ENCODE results near the gene RARB. TPM values are rescaled to one million over a fixed set of nuclear protein-coding genes. Genes with fewer than 3 reads are reported as not detected.

Gene RARB
- total RNA-seq, 1 donor from 2014 or later: 1.8 TPM

DNA sequence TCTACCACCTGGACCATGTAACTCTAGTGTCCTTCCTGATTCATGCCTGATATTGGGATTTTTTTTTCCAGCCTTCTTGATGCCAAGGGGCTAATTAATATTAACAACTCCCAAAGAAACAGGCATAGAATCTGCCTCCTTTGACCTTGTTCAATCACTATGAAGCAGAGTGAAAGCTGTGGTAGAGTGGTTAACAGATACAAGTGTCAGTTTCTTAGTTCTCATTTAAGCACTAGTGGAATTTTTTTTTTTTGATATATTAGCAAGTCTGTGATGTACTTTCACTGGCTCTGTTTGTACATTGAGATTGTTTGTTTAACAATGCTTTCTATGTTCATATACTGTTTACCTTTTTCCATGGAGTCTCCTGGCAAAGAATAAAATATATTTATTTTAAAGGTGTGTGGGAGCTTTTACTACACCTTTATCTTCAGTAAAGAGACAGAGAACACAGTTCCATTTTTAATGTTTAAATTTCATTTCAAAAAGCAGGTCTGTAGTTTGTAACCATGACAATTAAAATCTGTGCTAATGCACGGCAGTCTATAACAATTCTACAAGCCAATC, 169.6 kb downstream of the RARB start:
- Mint-ChIP-seq H3K4me3 (no peak overlapping the region), H3K27me3 (ENCODE audit: insufficient read depth, low read depth) (no peaks in the 10 kb centered on the region), H3K9me3 (no peaks in the 10 kb centered on the region), H3K4me1 (peaks cover 12% of the 10 kb centered on the region), H3K27ac (no peak overlapping the region), H3K36me3 (peaks cover 29% of the 10 kb centered on the region)
- H3F3A ChIP-seq (ENCODE audit: low read depth): peaks cover 11% of the 10 kb centered on the region
- DNase-seq (ENCODE audit: low spot score): no peak
- H3K36me3 ChIP-seq: peaks cover 9% of the 10 kb centered on the region
- no peak overlapping the region for H3K27ac ChIP-seq
- H3K27me3 ChIP-seq: no peaks in the 10 kb centered on the region
- H3K79me2 ChIP-seq (ENCODE audit: low read depth): no peaks in the 10 kb centered on the region
- H4K20me1 ChIP-seq (ENCODE audit: low read depth): peaks cover 4% of the 10 kb centered on the region
- TF ChIP-seq EZH2 (IDR thresholded peaks at IDR 0.05): no peak
- TF ChIP-seq, protein P1, sequence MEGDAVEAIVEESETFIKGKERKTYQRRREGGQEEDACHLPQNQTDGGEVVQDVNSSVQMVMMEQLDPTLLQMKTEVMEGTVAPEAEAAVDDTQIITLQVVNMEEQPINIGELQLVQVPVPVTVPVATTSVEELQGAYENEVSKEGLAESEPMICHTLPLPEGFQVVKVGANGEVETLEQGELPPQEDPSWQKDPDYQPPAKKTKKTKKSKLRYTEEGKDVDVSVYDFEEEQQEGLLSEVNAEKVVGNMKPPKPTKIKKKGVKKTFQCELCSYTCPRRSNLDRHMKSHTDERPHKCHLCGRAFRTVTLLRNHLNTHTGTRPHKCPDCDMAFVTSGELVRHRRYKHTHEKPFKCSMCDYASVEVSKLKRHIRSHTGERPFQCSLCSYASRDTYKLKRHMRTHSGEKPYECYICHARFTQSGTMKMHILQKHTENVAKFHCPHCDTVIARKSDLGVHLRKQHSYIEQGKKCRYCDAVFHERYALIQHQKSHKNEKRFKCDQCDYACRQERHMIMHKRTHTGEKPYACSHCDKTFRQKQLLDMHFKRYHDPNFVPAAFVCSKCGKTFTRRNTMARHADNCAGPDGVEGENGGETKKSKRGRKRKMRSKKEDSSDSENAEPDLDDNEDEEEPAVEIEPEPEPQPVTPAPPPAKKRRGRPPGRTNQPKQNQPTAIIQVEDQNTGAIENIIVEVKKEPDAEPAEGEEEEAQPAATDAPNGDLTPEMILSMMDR (IDR thresholded peaks at IDR 0.05): no peak
- TF ChIP-seq EZH2phosphoT487 (IDR thresholded peaks at IDR 0.05): no peak
- H3K4me1 ChIP-seq: no peaks in the 10 kb centered on the region
- H3K4me3 ChIP-seq: no peak overlapping the region
- no peak overlapping the region for H3K9ac ChIP-seq
- no peak overlapping the region for H3K4me2 ChIP-seq
- no peaks in the 10 kb centered on the region for H3K9me3 ChIP-seq (ENCODE audit: low read depth)
- H2AFZ ChIP-seq (replicated peaks): no peak overlapping the region

DNA sequence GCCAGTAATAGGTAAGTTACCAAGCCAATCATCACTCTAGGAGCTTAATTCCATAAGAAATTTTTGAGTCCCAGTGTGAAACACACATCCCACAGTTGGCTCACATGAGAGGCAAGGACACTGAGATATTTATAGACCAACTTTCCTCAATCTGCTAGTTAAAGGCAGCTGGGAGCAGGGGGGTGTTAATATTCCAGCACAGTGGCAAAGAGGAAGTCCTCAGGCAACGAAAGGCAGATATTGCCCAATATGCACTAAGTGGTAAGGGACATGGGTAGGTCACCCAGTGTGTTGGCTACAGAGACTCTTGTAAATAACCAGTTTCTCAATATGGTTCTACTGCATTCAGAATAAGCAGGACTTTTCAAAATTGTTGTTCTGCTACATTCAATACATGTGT, 175.6 kb downstream of the RARB start:
- DNase-seq (ENCODE audit: low spot score): no peak
- TF ChIP-seq EZH2phosphoT487 (IDR thresholded peaks at IDR 0.05) (no peak), EZH2 (IDR thresholded peaks at IDR 0.05) (no peak)
- TF ChIP-seq, protein P1 (IDR thresholded peaks at IDR 0.05): no peak
- H3K9ac ChIP-seq: no peak overlapping the region
- no peak overlapping the region for H3K4me3 ChIP-seq
- no peaks in the 10 kb centered on the region for H3K4me1 ChIP-seq
- no peaks in the 10 kb centered on the region for H3K9me3 ChIP-seq (ENCODE audit: low read depth)
- H3K4me3 Mint-ChIP-seq: no peak overlapping the region
- H3K9me3 Mint-ChIP-seq: no peaks in the 10 kb centered on the region
- peaks cover 41% of the 10 kb centered on the region for H3K36me3 ChIP-seq
- H3K27ac ChIP-seq: no peak overlapping the region
- peaks cover 4% of the 10 kb centered on the region for H4K20me1 ChIP-seq (ENCODE audit: low read depth)
- H3K4me1 Mint-ChIP-seq: no peaks in the 10 kb centered on the region
- H2AFZ ChIP-seq (replicated peaks): no peak overlapping the region
- H3K27me3 Mint-ChIP-seq (ENCODE audit: insufficient read depth, low read depth): no peaks in the 10 kb centered on the region
- H3K79me2 ChIP-seq (ENCODE audit: low read depth): no peaks in the 10 kb centered on the region
- H3K27me3 ChIP-seq: no peaks in the 10 kb centered on the region
- no peak overlapping the region for H3K4me2 ChIP-seq
- H3F3A ChIP-seq (ENCODE audit: low read depth): no peaks in the 10 kb centered on the region
- peaks cover 50% of the 10 kb centered on the region for H3K36me3 Mint-ChIP-seq
- H3K27ac Mint-ChIP-seq: no peak overlapping the region

DNA sequence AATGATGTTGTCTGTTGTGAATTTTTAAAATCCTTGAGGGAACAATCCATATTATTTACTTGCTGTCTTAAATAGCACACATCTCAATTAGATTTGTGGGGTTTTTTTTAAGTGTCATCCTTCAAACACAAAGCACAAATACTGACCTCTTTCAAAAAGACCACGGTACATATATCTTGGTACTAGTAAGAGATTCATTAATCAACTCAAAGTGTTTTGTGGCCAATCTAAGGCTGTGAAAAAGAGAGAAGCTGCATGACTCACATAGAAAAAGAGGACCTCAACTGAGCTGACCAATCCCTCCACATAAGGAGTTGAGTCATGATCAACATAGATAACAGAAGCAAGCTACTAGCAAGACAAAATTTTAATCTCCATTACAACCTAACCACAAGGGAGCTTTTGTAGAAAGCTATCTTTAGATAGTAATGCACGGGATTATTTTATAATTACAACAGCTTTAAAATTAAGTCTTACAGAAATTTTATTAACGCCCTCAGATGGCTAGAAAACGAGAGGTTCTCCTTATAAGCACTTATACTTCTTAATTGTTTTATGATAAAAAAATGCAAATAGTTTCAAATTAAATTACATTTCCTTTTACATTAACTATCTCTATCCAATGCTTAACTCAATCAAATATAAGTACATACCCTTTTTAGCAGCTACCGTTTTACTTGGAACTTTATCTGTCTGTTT, 176.2 kb downstream of the RARB start:
- Histone ChIP-seq H3F3A (ENCODE audit: low read depth) (no peaks in the 10 kb centered on the region), H4K20me1 (ENCODE audit: low read depth) (peaks cover 3% of the 10 kb centered on the region), H3K4me3 (no peak overlapping the region), H3K4me2 (no peak overlapping the region), H3K27me3 (no peaks in the 10 kb centered on the region), H3K79me2 (ENCODE audit: low read depth) (no peaks in the 10 kb centered on the region), H3K9ac (no peak overlapping the region), H3K27ac (no peak overlapping the region), H3K9me3 (ENCODE audit: low read depth) (no peaks in the 10 kb centered on the region), H3K4me1 (no peaks in the 10 kb centered on the region), H2AFZ (replicated peaks) (no peak overlapping the region), H3K36me3 (peaks cover 45% of the 10 kb centered on the region)
- peaks cover 47% of the 10 kb centered on the region for H3K36me3 Mint-ChIP-seq
- H3K27me3 Mint-ChIP-seq (ENCODE audit: insufficient read depth, low read depth): no peaks in the 10 kb centered on the region
- no peak overlapping the region for H3K27ac Mint-ChIP-seq
- H3K4me1 Mint-ChIP-seq: no peaks in the 10 kb centered on the region
- DNase-seq (ENCODE audit: low spot score): no peak
- no peaks in the 10 kb centered on the region for H3K9me3 Mint-ChIP-seq
- H3K4me3 Mint-ChIP-seq: no peak overlapping the region
- TF ChIP-seq EZH2phosphoT487 (IDR thresholded peaks at IDR 0.05): no peak
- TF ChIP-seq, protein P1 (IDR thresholded peaks at IDR 0.05): no peak
- no peak for TF ChIP-seq EZH2 (IDR thresholded peaks at IDR 0.05)
